GM23338 (cell line): ENCODE measurements around the gene NPTXR. TPM values are rescaled to one million over a fixed set of nuclear protein-coding genes. Genes with fewer than 3 reads are reported as not detected.

ENCODE experiments used
- ATAC-seq: fragments of 200-7000 bp; cut with Tn5 transposase; 3 replicates; pipeline ENCODE4 v1.9.1; 2020
- DNase-seq: peaks from one replicate; pipeline ENCODE4 v3.0.0-alpha.2; 2015; ENCODE audit warnings: low spot score
- H2AFZ ChIP-seq: fragments of 200-600 bp; sonication (generic); 2 replicates; pipeline ENCODE4 v1.8.0; 2016; ENCODE audit warnings: antibody characterized with exemption, mild to moderate bottlenecking, moderate library complexity
- H3F3A ChIP-seq: fragments of 200-600 bp; sonication (generic); replicated peaks from 2 replicates; pipeline ENCODE4 v1.8.0; 2017; ENCODE audit warnings: antibody characterized with exemption, mixed run types, low read depth
- H3K27ac ChIP-seq: fragments of 200-600 bp; sonication (generic); 2 replicates; pipeline ENCODE4 v1.6.1; 2016; ENCODE audit warnings: low read depth
- H3K27me3 ChIP-seq: fragments of 200-600 bp; sonication (generic); 2 replicates; pipeline ENCODE4 v1.8.0; 2016; ENCODE audit warnings: mild to moderate bottlenecking, mixed run types, moderate library complexity; ENCODE audit not compliant: insufficient read depth
- H3K36me3 ChIP-seq: fragments of 200-600 bp; sonication (generic); 2 replicates; pipeline ENCODE4 v1.8.0; 2016; ENCODE audit warnings: mild to moderate bottlenecking; ENCODE audit not compliant: insufficient read depth
- H3K4me1 ChIP-seq: fragments of 200-600 bp; sonication (generic); 2 replicates; pipeline ENCODE4 v1.8.0; 2016; ENCODE audit warnings: mild to moderate bottlenecking, moderate library complexity; ENCODE audit not compliant: insufficient read depth
- H3K4me2 ChIP-seq: fragments of 200-600 bp; sonication (generic); 2 replicates; pipeline ENCODE4 v1.7.1; 2017; ENCODE audit warnings: mixed run types
- H3K4me3 ChIP-seq: fragments of 200-600 bp; sonication (generic); 2 replicates; pipeline ENCODE4 v1.6.1; 2016; ENCODE audit warnings: mixed run types
- H3K79me2 ChIP-seq: fragments of 200-600 bp; sonication (generic); replicated peaks from 2 replicates; pipeline ENCODE4 v1.8.0; 2017; ENCODE audit warnings: mild to moderate bottlenecking; ENCODE audit not compliant: insufficient read depth
- H3K9me2 ChIP-seq: fragments of 200-600 bp; sonication (generic); 2 replicates; pipeline ENCODE4 v1.8.0; 2017; ENCODE audit not compliant: insufficient read depth
- H4K20me1 ChIP-seq: fragments of 200-600 bp; sonication (generic); replicated peaks from 2 replicates; pipeline ENCODE4 v1.8.0; 2017; ENCODE audit warnings: mild to moderate bottlenecking; ENCODE audit not compliant: insufficient read depth
- H3K27ac Mint-ChIP-seq: 2 replicates; pipeline ENCODE4 v1.8.0; 2020; ENCODE audit warnings: inconsistent platforms, mild to moderate bottlenecking, moderate library complexity, mixed read lengths
- H3K27me3 Mint-ChIP-seq: 3 replicates; pipeline ENCODE4 v1.8.0; 2022; ENCODE audit warnings: low read depth, mild to moderate bottlenecking, moderate library complexity, mixed read lengths, inconsistent platforms; ENCODE audit not compliant: insufficient read depth, poor library complexity
- H3K36me3 Mint-ChIP-seq: 3 replicates; pipeline ENCODE4 v1.8.0; 2021; ENCODE audit warnings: low read depth, mild to moderate bottlenecking, inconsistent platforms, moderate library complexity, mixed read lengths
- H3K4me1 Mint-ChIP-seq: 3 replicates; pipeline ENCODE4 v1.8.0; 2020; ENCODE audit warnings: mild to moderate bottlenecking, inconsistent platforms, mixed read lengths
- H3K4me3 Mint-ChIP-seq: 3 replicates; pipeline ENCODE4 v1.8.0; 2021; ENCODE audit warnings: moderate library complexity, mild to moderate bottlenecking, inconsistent platforms, mixed read lengths
- H3K9me3 Mint-ChIP-seq: 3 replicates; pipeline ENCODE4 v1.8.0; 2020; ENCODE audit warnings: moderate library complexity, mild to moderate bottlenecking, inconsistent platforms, mixed read lengths
- EZH2phosphoT487 ChIP-seq: fragments of 200-600 bp; sonication (generic); IDR thresholded peaks from one replicate; pipeline ENCODE4 v1.8.1; 2018; ENCODE audit warnings: antibody characterized with exemption; ENCODE audit not compliant: unreplicated experiment
- STAT1 ChIP-seq: IDR thresholded peaks from one replicate; pipeline ENCODE4 v1.6.1; 2016; ENCODE audit warnings: antibody characterized with exemption; ENCODE audit not compliant: unreplicated experiment
- ZNF114 ChIP-seq: fragments of 250-450 bp; sonication (Bioruptor Pico); IDR thresholded peaks from 2 replicates; pipeline ENCODE4 v1.5.0; 2020; ENCODE audit warnings: mild to moderate bottlenecking, moderate library complexity
- ZNF462 ChIP-seq: fragments of 250-450 bp; sonication (Bioruptor Pico); IDR thresholded peaks from 2 replicates; pipeline ENCODE4 v1.5.0; 2020; ENCODE audit warnings: mild to moderate bottlenecking, moderate library complexity
- polyA plus RNA-seq: library from polyadenylated mRNA; unstranded; fragments of >200 nt; fragmentation: Nextera tagmentation; extraction: Ambion mirVana; gene quantifications from 2 replicates; pipeline ENCODE4 v1.2.1, GENCODE V29; 2016
- total RNA-seq: library from RNA; depleted of rRNA; stranded (reverse); fragments of >200 nt; shearing (Covaris generic); gene quantifications from 2 replicates; pipeline ENCODE4 v1.2.3, GENCODE V29; 2014

The NPTXR gene
- total and polyA plus RNA-seq, 2 experiments from 2014 or later = 0.89 to 13.4 TPM

GRCh38 chr22:38860283-38861169 lies 16.7 kb upstream of the NPTXR start:
- no peak overlapping the region for H3K4me3 ChIP-seq
- H3K9me2 ChIP-seq = no peaks in the 10 kb centered on the region
- H3K36me3 ChIP-seq = no peaks in the 10 kb centered on the region
- Mint-ChIP-seq H3K9me3 (no peaks in the 10 kb centered on the region), H3K27me3 (peaks cover 20% of the 10 kb centered on the region), H3K4me3 (peak overlapping the region; percentile 17; the same call in 2 of the 3 replicates), H3K36me3 (peaks cover 8% of the 10 kb centered on the region), H3K4me1 (peaks cover 41% of the 10 kb centered on the region), H3K27ac (0 out of 2 replicates have a peak overlapping the region, but pooled peaks have one; percentile 53)
- DNase-seq (peak; percentile 57), ATAC-seq (peak; percentile 16)
- no peaks in the 10 kb centered on the region for H3K79me2 ChIP-seq
- peak overlapping the region; percentile 62; the same call in 1 of the 2 replicates for H3K4me2 ChIP-seq
- no peak overlapping the region for H3K27ac ChIP-seq
- 0 out of 2 replicates have a peak, but pooled peaks cover 4% of the 10 kb centered on the region for H3F3A ChIP-seq
- no peaks in the 10 kb centered on the region for H3K27me3 ChIP-seq
- H2AFZ ChIP-seq = no peak overlapping the region
- H4K20me1 ChIP-seq = peaks cover 13% of the 10 kb centered on the region
- no peak for TF ChIP-seq ZNF462 (CRISPR knock-in tag)
- TF ChIP-seq ZNF114 (CRISPR knock-in tag) = no peak
- TF ChIP-seq STAT1 = no peak
- no peak for TF ChIP-seq EZH2phosphoT487
- peaks cover 47% of the 10 kb centered on the region for H3K4me1 ChIP-seq
